ENCODE results near the gene TMEM209.
A peak's percentile ranks its signal among the peaks of the same experiment; 100 is the strongest.

Gene TMEM209

DNA sequence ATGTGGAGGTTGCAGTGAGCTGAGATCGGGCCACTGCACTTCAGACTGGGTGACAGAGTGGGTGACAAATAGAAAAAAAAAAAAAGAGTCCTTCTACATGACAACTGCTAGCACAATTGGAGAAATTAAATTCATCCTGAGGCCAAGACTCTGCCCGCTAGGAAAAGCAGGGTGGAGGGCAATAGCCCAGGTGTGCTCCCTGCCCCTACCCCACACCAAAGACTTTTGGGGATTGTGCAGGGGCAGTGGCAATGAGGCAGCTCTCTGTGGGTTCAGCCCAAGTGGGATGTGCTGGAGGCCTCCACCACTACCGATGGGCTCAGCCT lies 61.3 kb downstream of the TMEM209 start:
- H3K9me3 ChIP-seq = no peaks in the 10 kb centered on the region
- intact Hi-C loops (cut with DNase I; ENCODE audit: low total_unique reads) = no loop called here
- H3K4me1 ChIP-seq = peaks cover 0 to 33% (median 16%) of the 10 kb centered on the region in 4 donors
- H3K4me3 ChIP-seq = no peak overlapping the region
- TF ChIP-seq, protein P1, sequence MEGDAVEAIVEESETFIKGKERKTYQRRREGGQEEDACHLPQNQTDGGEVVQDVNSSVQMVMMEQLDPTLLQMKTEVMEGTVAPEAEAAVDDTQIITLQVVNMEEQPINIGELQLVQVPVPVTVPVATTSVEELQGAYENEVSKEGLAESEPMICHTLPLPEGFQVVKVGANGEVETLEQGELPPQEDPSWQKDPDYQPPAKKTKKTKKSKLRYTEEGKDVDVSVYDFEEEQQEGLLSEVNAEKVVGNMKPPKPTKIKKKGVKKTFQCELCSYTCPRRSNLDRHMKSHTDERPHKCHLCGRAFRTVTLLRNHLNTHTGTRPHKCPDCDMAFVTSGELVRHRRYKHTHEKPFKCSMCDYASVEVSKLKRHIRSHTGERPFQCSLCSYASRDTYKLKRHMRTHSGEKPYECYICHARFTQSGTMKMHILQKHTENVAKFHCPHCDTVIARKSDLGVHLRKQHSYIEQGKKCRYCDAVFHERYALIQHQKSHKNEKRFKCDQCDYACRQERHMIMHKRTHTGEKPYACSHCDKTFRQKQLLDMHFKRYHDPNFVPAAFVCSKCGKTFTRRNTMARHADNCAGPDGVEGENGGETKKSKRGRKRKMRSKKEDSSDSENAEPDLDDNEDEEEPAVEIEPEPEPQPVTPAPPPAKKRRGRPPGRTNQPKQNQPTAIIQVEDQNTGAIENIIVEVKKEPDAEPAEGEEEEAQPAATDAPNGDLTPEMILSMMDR (IDR thresholded peaks at IDR 0.05) = no peak
- H3K27me3 ChIP-seq = no peaks in the 10 kb centered on the region
- H3K36me3 ChIP-seq = no peaks in the 10 kb centered on the region
- no peak overlapping the region for H3K27ac ChIP-seq
- no peak for DNase-seq

DNA sequence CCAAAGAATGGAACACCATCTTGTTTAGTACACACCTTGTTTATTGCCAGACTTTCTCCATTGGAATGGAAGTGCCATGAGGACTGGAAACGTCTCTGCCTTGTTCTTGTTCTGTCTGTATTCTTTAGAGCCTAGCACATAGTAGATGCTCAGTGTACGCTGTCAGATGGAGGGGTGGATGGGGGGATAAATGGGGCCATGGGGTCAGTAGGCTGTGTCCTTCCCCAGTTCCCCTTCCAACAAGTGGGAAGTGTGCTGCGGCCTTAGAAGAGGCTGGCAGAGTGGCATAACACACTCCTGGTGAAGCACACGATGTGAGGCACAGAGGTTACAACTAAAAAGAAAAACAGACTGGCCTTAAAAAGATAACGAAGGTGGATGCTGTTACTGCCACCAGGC lies 61.9 kb downstream of the TMEM209 start:
- TF ChIP-seq, protein P1 (IDR thresholded peaks at IDR 0.05) = no peak
- Histone ChIP-seq H3K4me1 (peaks cover 0 to 33% (median 16%) of the 10 kb centered on the region in 4 donors), H3K36me3 (no peaks in the 10 kb centered on the region), H3K9me3 (no peaks in the 10 kb centered on the region), H3K4me3 (no peak overlapping the region), H3K27ac (no peak overlapping the region), H3K27me3 (no peaks in the 10 kb centered on the region)
- DNase-seq = no peak
- intact Hi-C loops (cut with DNase I; ENCODE audit: low total_unique reads) = no loop called here

DNA sequence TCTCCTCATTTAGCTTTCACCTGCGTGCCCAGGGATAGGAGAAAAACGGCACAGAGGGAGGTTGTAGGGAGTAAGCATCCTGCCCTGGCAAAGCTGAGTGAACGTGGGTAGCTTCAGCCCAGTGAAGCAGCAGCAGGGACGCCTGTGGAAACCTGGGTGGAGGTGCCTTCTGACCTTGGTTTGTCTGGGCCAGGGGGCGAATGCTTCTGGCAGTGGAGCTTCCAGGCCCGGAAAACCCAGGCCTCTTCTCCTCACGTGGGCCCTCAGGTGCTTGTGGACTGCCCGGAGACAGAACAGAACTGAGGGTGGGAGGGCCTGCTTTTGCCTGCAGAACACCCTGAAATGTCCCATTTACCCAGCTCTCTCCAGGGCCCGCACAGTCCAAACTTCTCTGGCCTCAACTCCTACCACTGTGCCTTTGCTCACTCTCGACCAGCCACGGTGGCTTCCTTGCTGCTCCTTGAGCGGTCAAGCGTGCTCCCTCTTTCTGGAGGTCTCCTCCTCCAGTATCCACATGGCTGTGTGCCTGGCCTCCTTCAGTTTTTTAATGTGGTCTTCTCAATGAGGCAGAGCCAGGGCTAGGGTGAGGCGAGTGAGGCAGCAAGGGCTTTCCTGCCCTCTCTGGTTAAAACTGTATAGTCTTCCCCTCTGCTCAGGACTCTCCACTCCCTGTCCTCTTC lies 62.4 kb downstream of the TMEM209 start:
- intact Hi-C loops (cut with DNase I; ENCODE audit: low total_unique reads) = no loop called here
- H3K27me3 ChIP-seq = no peaks in the 10 kb centered on the region
- TF ChIP-seq, protein P1 (IDR thresholded peaks at IDR 0.05) = no peak
- H3K4me3 ChIP-seq = no peak overlapping the region
- peaks cover 0 to 33% (median 16%) of the 10 kb centered on the region in 4 donors for H3K4me1 ChIP-seq
- no peaks in the 10 kb centered on the region for H3K9me3 ChIP-seq
- no peak for DNase-seq
- H3K36me3 ChIP-seq = no peaks in the 10 kb centered on the region
- peak overlapping the region; percentile 81 to 95 for H3K27ac ChIP-seq

DNA sequence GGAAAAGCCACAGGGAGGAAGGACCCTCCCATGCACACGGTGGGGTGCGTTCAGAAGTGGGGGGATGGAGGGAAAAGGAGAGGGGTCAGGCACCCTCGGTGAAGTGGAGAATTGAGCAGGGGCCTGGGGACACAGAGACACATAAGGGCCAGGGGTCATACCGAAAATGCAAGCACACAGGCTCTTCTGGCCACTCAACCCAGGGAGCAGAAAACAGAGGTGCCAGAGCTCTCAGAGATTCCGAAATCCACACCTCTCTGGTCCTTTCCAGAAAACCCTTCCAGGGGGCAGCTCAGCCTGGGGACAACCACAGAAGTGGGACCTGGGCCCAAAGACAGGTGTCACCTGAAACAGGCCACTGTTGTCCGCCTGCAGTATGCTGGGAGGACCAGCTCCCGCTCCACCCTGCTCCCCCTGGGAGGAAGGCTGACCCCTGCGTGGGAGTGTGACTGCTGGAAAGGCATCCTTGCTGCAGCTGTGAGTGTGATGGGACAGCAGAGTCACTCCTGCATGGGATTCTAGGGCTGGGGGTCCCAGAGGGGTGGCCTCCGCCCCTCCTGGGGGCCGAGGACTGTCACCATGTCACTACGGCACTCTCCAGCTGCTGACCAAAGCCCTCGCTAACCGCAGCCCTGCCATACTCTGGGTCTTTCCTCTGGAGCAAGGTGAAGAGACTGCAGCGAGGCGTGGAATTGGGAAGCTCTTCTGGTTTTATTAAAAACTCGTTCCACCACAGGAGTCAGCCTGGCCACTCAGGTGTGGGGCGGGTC lies 63.1 kb downstream of the TMEM209 start:
- H3K4me1 ChIP-seq = peaks cover 0 to 33% (median 16%) of the 10 kb centered on the region in 4 donors
- TF ChIP-seq, protein P1 (IDR thresholded peaks at IDR 0.05) = no peak
- no peaks in the 10 kb centered on the region for H3K36me3 ChIP-seq
- H3K4me3 ChIP-seq = peak overlapping the region; percentile 62 to 67
- DNase-seq = no peak
- H3K9me3 ChIP-seq = no peaks in the 10 kb centered on the region
- H3K27me3 ChIP-seq = no peaks in the 10 kb centered on the region
- intact Hi-C loops (cut with DNase I; ENCODE audit: low total_unique reads) = no loop called here
- H3K27ac ChIP-seq = peak overlapping the region; percentile 81 to 95

DNA sequence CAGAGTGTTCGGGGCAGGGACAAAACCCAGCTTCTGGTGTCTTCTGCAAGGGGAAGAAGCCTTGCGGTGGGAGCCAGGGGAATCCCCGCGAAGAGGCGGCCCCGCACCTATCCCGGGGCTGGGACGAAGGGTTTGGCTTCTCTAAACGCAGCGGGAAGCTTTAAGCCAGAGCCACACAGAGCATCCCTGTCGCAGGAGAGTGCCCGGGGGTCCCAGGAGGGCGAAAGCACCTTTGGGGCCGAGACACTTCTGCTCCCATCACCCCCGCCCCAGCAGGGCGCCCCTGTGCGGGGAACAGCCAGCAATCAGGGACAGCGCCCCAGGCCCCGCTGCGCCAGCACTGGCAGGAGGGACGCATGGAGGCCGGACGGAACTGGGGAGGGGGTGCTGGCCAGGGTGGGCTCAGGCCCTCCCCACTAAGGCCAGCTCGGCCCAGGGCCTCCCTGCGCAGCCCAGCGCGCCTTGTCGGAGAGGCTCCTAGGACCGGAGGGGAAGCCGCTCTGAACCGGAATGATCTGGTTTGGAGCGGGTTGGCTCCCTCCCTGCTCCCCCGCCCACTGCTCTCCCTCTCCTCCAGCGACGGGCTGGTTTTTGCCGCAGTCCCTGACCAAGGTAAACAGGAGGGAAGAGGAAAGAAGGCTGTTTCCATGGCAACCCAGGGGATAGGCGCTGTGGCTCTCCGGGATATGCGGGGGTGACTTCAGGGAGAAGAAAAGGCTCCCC lies 63.9 kb downstream of the TMEM209 start:
- intact Hi-C loops (cut with DNase I; ENCODE audit: low total_unique reads) = no loop called here
- TF ChIP-seq, protein P1 (IDR thresholded peaks at IDR 0.05) = no peak
- Histone ChIP-seq H3K27ac (peak overlapping the region; percentile 81 to 95), H3K9me3 (no peaks in the 10 kb centered on the region), H3K4me3 (peak overlapping the region; percentile 62 to 67), H3K4me1 (peaks cover 0 to 33% (median 16%) of the 10 kb centered on the region in 4 donors), H3K27me3 (no peaks in the 10 kb centered on the region), H3K36me3 (peaks cover 0 to 5% (median 3%) of the 10 kb centered on the region in 3 donors)
- DNase-seq = peak; percentile 64 to 86
